C4-2B (cell line): ENCODE measurements around the gene TMEM270.

Source experiments
- H3K27ac ChIP-seq: fragments of 450-650 bp; 2 replicates; pipeline ENCODE4 v1.5.1; 2017
- ZFX ChIP-seq: fragments of 450-650 bp; IDR thresholded peaks from 2 replicates; pipeline ENCODE4 v1.6.1; 2017
- TF ChIP-seq, protein P1 (sequence below): fragments of 450-650 bp; conservative IDR thresholded peaks from 2 replicates; pipeline ENCODE4 v1.5.1; 2017; ENCODE audit warnings: mild to moderate bottlenecking

TMEM270 gene

DNA sequence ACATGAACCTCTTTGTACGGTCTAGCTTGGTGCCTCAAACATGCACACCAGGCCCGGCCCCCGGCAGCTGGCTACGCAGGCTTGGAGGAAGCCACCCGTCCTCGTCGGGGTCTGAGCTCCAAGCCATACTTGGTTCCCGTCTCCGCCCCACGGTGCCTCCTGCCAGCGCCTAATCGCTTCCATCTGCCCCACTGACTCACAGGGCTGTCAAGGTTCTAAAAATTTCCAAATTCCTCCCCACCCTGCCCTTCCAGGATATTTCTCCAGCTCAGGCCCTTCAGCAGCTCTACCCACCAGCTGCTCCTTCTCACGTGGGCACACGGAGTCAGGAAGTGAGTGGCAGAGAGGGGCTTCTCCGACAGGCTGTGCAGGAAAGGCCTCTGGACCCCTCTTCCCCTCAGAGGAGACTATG lies 38.8 kb downstream of the TMEM270 start:
- no peak overlapping the region for H3K27ac ChIP-seq
- TF ChIP-seq, protein P1, sequence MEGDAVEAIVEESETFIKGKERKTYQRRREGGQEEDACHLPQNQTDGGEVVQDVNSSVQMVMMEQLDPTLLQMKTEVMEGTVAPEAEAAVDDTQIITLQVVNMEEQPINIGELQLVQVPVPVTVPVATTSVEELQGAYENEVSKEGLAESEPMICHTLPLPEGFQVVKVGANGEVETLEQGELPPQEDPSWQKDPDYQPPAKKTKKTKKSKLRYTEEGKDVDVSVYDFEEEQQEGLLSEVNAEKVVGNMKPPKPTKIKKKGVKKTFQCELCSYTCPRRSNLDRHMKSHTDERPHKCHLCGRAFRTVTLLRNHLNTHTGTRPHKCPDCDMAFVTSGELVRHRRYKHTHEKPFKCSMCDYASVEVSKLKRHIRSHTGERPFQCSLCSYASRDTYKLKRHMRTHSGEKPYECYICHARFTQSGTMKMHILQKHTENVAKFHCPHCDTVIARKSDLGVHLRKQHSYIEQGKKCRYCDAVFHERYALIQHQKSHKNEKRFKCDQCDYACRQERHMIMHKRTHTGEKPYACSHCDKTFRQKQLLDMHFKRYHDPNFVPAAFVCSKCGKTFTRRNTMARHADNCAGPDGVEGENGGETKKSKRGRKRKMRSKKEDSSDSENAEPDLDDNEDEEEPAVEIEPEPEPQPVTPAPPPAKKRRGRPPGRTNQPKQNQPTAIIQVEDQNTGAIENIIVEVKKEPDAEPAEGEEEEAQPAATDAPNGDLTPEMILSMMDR = no peak
- TF ChIP-seq ZFX = no peak

DNA sequence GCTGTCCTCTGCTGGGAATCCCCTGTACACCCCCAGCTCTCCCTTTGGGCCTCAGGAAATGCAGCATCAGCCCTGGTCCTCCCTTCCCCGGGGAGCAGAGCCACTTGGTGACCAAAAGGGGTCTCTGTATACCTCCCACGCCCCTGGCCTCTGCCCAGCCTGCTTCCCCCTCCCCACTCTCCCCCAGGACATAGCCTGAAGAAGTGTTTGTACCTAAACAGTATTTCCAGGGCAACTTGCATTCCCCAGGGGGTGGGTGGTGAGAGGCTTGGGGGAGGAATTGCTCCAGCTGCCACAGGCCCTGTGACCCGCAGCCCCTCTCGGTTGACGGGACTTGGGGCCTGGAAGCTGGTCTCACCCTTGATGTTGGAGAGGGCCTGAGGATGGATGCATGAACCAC lies 39.3 kb downstream of the TMEM270 start:
- H3K27ac ChIP-seq = no peak overlapping the region
- TF ChIP-seq, protein P1 = no peak
- no peak for TF ChIP-seq ZFX

DNA sequence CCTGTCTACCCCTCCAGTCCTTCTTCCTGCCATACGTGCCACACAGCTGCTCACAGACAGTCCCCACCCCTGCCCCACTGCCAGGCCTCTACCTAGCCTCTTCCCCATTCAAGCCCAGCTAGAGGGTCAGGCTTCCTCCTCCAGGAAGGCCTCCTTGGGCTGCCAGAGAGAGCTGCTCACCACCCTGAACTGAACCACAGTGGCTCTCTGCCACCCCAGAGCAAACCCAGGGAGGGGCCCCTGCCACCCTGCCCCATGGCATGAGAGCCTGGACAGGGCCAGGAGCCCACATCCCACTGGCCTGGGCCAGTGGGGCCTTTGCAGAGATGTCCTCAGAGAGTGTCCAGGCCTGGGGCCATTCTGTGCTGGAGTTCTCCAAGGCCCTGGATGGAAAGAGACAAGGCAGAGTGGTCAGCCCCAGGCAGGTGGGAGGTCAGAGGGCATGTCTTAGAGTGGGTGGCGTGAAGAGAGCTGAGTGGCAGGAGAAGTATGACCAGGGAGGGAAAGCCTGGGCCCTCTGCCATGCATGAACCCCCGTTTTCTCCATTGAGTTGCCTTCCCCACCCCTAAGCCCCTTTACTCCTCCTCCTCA lies 40.4 kb downstream of the TMEM270 start:
- TF ChIP-seq, protein P1 = no peak
- no peak for TF ChIP-seq ZFX

DNA sequence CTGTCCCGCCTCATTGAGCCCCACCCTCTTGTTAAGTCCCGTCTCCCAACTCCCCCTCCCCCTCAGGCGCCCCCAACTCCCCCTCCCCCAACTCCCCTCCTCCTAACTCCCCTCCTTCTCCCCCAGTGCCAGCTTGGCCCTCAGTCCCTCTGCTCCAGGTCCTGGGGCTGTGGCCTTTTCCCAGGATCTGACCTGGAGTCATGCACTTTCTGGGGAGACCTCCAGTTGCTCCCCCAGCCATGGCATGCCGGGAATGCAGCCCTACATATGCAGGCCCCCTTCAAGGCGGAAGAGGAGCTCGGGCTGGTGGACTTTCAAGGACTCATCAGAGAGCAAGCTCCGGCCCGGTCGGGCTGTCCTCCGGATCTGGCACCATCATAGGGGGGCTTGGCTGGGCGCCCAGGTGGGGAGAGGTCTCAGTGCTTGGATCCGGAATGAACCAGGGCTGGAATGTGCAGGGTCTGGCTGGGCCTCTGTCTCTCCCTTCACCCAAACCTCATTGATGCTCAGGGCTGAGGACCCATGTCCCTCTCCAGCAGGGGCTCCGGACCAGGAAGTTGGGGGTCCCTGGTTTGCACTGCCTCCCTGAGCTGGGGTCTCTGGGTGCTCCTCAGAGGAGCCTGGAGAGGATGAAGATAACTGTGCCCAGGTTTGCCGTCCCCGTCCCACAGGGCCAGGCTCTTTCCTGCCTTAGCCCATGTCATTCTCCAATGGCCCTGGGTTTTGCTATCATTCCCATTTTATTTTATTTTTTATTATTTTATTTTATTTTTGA lies 41.1 kb downstream of the TMEM270 start:
- H3K27ac ChIP-seq = no peak overlapping the region
- TF ChIP-seq ZFX = no peak
- TF ChIP-seq, protein P1 = no peak

More for the DNA sequence above, 40.4 kb downstream of the TMEM270 start:
- no peak overlapping the region for H3K27ac ChIP-seq

DNA sequence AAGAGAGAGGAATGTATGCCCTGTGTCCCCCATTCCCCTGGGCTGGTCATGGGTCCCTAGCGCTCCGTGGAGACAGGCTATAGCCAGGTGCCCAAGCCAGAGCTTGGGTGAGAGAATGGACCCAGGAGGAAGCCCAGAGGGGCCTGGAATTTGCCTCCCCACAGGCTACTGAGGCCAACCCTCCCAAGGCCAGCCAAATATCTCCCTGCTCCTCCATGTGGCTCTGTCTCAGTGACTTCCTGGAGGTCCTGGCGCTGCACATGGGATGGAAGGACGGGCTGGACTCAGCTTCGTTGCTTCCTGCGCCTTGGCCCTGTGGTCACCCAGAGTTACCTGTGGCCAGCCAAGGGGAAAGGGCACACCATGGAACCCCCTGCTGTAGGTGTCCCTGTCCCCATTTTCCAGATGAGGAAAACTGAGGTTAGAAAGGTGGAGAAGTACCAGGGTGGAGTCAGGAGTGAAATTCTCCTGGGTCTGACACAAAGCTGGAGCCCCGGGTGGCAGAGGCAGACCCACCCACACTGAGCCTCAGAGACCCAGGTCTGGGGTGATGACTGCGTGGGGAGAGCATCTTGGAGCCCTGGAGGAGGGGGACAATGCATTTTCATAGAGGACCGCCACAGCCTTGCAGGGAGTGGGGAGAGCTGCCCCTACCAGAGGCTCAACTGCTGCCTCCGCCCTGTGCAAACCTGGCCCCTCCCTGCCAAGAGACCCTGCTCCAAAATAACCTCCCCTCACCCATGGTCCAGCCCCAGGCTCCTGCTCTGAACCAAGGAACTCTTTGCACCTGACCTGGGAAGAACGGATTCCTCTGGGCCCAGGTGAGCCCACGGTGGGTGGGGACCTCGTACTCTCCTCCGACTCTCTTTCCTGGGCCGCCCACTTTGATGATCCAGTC lies 42.6 kb downstream of the TMEM270 start:
- H3K27ac ChIP-seq = no peak overlapping the region
- TF ChIP-seq ZFX = no peak
- TF ChIP-seq, protein P1 = no peak

DNA sequence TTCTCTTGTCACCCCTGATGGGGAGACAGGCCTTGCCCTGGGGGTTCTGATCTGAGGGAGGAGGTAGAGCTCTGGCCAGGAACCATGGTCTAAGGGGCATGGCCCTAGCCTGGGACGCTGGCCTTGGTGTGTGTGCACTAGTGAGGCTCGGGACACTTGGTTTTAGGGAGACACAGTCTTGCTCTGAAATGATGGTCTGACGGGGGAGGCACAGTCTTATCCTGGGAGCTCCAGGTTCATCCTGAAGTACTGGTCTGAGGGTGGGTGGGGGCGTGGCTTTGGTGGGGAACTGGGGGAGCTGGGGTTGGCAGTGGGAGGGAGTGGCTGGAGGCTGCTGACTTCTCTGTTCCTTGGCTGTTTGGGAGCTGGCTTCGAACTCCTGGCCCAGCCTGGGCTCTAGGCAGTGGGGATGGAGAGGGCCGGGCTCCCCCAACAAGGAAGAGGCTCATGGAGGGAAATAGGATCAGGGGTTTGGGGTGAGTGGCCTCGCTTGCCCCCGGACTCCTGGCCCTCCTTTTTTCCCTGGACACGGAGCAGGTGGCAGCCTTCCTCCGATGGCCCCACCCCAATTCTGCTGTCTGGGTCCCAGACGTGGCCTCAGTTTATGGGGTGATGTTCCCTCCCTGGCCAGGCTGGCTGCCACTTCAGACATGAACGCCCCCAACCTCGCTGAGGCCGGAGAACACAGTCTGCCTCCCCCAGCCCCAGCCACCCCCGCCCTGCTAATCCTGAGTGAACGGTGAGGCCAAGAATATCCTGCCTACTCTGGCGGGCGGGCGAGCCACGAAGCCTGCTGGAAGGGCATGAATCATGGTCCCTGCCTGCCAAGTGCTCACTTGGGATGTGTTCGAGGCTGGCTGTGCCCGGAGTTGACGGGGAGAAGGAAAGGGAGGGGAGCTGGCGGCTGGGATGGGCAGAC lies 43.5 kb downstream of the TMEM270 start:
- TF ChIP-seq, protein P1 = no peak
- TF ChIP-seq ZFX = no peak
- H3K27ac ChIP-seq = no peak overlapping the region
